K562 treated with DMSO at 1 percent for 24 hours (cell line): Measurements from ENCODE around the gene TEX36. TPM values are rescaled to one million over a fixed set of nuclear protein-coding genes. Genes with fewer than 3 reads are reported as not detected.

Experiments
- total RNA-seq: library from RNA; unstranded; fragments of 300-600 nt; gene quantifications from 2 replicates; pipeline ENCODE4 v1.2.3, GENCODE V29; 2022; ENCODE audit warnings: low read depth; ENCODE audit not compliant: insufficient read depth

The TEX36 gene
- not detected in 2 replicates for total RNA-seq

GRCh38 chr10:125683063-125683462 is at the start of gene TEX36:
TSS of gene TEX36 (minus strand) at chr10:125683163. CDS start at chr10:125682989, 174 bp downstream.

GRCh38 chr10:125719173-125720001 is 36.4 kb upstream of the TEX36 start, which contains the start of gene EDRF1:
TSS of gene EDRF1 (plus strand) at chr10:125719709. CDS start at chr10:125719808, 99 bp downstream.

Other genes with a start within 250 kb of the TEX36 start
- 9.3 and 11.8 TPM in 2 replicates for gene EDRF1, start 36.5 kb upstream of the TEX36 start, total RNA-seq
- gene MMP21, start 92.7 kb upstream of the TEX36 start, total RNA-seq, result not detected in 2 replicates
- gene UROS, start 140.1 kb upstream of the TEX36 start, total RNA-seq, result 22.6 and 25.5 TPM in 2 replicates
- 22.2 and 28.1 TPM in 2 replicates for gene BCCIP, start 140.4 kb upstream of the TEX36 start, total RNA-seq
- 13.0 and 16.7 TPM in 2 replicates for gene DHX32, start 198.1 kb upstream of the TEX36 start, total RNA-seq
- gene FANK1, start 213.4 kb upstream of the TEX36 start, total RNA-seq, result not detected in 2 replicates